HG03135 (cell line): ENCODE data around the gene CNGB1.
"Not testable (repeated sequence)": the region's sequence is repeated elsewhere in the genome, so short reads cannot be mapped to it uniquely, and the experiment has no call there.

ENCODE experiments used
- ATAC-seq: cut with Tn5 transposase; IDR thresholded peaks from one replicate; pipeline ENCODE4 v1.9.1; 2021; ENCODE audit warnings: mild to moderate bottlenecking, moderate library complexity; ENCODE audit not compliant: unreplicated experiment

The CNGB1 gene

GRCh38 chr16:57912529-57913260 lies 58.2 kb downstream of the CNGB1 start:
- no peak for ATAC-seq

- ATAC-seq: no peak
Measured at GRCh38 chr16:57911743-57912142, 59.2 kb downstream of the CNGB1 start.

DNA sequence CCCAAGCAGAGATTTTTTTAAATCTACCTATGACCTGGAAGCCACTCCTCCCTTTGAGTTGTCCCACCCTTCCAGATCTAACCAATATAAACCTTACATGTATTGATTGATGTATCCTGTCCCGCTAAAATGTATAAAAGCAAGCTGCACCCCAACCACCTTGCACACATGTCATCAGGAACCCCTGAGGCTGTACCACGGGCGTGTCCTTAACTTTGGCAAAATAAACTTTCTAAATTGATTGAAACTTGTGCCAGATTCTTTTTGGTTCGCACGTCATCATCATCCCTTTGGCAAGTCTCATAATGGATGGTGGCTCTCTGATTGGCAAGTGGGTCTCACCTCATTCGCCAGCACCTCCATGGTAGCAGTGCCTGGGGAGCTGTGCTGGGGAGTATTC lies 60.2 kb downstream of the CNGB1 start:
- ATAC-seq: no peak

- ATAC-seq: no peak
Measured at GRCh38 chr16:57908409-57908987, 62.4 kb downstream of the CNGB1 start.

- no peak for ATAC-seq
Measured at GRCh38 chr16:57906382-57907316, 64.3 kb downstream of the CNGB1 start.

DNA sequence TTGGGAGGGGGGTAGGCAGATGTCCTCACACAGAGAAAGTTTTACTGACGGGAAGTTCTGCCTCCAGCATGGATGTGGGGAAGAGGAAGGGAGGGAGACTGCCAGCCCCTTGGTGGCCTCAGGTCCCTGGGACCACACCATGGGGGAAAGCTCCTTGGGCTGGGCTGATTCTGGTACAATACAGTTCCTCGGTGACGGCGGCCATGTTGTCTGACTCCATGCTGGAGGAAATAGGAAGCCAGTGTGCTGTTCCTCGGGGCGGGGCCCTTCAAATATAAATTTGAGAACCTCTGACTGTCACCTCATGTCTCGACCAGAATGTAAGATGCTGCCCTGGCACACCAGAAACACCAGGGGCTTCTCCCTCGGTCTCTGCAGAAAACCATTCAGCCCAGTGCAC lies 66.8 kb downstream of the CNGB1 start:
- ATAC-seq: no peak

GRCh38 chr16:57903656-57904055 lies 67.3 kb downstream of the CNGB1 start:
- no peak for ATAC-seq

- ATAC-seq: no peak
Measured at GRCh38 chr16:57901480-57902069, 69.4 kb downstream of the CNGB1 start.

DNA sequence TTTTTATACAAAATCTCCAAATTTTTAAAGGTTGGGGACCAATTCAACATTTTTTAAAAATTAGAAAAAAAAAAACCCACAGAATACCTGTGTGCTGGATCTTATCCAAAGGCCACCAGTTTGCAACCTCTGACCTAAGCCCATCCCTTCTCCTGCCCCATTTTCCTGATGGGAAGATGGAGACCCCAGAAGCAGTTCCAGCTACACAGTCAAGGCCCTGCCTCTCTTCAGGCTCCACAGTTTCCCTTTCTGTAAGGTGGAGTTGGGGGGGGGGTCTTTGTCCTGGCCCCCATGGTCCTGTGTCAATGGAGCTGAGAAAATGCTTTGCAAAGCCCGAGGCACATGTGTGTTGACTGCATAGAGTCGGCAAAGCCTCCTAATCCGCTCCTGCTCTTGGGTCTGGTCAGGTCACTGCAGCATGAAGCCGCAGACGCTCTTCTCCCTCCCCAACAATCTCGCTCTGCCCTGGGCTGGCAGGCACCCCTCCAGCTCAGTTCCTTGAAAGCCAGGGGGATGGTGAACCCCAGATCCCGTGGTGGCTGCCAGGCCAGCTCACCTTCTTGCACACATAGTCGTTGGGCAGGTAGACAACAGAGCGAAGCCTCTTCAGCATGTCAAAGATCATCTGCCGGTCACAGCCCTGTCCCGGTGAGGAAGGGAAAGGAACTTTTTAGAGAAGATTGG lies 70.0 kb downstream of the CNGB1 start:
- ATAC-seq: no peak

- no peak for ATAC-seq
Measured at GRCh38 chr16:57899771-57900661, 70.9 kb downstream of the CNGB1 start.

DNA sequence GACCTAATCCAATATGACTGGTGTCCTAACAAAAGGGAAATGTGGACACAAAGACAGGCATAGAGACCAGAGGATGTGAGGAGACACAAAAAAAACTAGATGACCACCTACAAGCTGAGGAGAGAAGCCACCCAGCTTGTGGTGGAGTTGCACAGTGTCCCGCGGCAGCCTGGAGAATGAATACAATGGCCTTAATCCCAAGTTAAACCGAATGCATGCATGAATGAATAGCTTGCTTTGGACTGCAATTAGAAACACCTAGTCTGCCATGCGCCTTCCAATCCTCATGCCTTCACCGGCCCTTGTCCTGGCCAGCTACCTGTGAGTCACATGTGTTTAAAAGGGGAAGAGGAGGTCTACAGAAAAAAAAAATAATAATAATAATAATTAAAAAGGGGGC lies 72.0 kb downstream of the CNGB1 start:
- ATAC-seq: no peak

- no peak for ATAC-seq
Measured at GRCh38 chr16:57897996-57898395, 72.9 kb downstream of the CNGB1 start.

DNA sequence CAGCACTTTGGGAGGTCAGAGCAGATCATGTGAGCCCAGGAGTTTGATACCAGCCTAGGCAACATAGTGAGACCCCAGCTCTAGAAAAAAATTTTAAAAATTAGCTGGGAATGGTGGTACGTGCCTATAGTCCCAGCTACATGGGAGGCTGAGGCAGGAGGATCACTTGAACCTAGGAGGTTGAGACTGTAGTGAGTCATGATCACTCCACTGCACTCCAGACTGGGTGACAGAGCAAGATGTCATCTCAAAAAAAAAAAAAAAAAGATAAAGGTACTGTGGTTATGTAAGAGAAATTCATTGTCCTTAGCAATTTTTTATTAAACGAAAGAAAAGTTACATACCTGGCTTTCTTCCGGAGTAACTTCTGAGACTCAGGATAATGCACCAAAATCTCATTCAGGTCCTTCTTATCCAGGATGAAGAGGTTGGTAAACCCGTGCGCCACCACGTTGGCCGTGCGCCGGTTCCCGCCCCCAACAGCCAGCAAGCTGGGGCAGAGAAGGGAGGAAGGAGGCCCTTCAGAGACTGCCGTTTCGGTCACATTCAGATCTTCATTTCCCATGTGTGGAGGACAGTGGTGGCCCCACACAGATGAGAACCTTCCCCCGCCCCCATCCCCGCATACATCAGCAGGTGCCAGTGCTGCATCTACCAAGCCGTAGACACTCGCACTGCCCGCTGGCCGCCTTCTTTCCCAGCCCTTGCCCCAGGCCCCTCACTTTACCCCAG lies 73.7 kb downstream of the CNGB1 start:
- ATAC-seq: no peak

GRCh38 chr16:57895081-57895547 lies 75.8 kb downstream of the CNGB1 start:
- ATAC-seq: not testable (repeated sequence)

- no peak for ATAC-seq
Measured at GRCh38 chr16:57894390-57895080, 76.4 kb downstream of the CNGB1 start.

GRCh38 chr16:57893559-57894389 lies 77.2 kb downstream of the CNGB1 start:
- no peak for ATAC-seq

- no peak for ATAC-seq
Measured at GRCh38 chr16:57893217-57893558, 77.7 kb downstream of the CNGB1 start.
